Measurements from ENCODE around the gene WASHC2C. TPM values are rescaled to one million over a fixed set of nuclear protein-coding genes. Genes with fewer than 3 reads are reported as not detected.
"Not testable (repeated sequence)": the region's sequence is repeated elsewhere in the genome, so short reads cannot be mapped to it uniquely, and the experiment has no call there.

Gene WASHC2C
- total RNA-seq, 1 donor from 2014 or later, result 43.7 TPM

- not testable (repeated sequence) for H3K4me1 Mint-ChIP-seq; H3K9me3 Mint-ChIP-seq; DNase-seq (ENCODE audit: low spot score in 2 of 2, unreplicated experiment in 2 of 2); H3K4me3 Mint-ChIP-seq; H3K27me3 Mint-ChIP-seq (ENCODE audit: low read depth); H3K27ac Mint-ChIP-seq
- peaks cover 21% of the 10 kb centered on the region for H3K36me3 Mint-ChIP-seq
Observed at GRCh38 chr10:45790694-45791426, 63.8 kb downstream of the WASHC2C start.

DNA sequence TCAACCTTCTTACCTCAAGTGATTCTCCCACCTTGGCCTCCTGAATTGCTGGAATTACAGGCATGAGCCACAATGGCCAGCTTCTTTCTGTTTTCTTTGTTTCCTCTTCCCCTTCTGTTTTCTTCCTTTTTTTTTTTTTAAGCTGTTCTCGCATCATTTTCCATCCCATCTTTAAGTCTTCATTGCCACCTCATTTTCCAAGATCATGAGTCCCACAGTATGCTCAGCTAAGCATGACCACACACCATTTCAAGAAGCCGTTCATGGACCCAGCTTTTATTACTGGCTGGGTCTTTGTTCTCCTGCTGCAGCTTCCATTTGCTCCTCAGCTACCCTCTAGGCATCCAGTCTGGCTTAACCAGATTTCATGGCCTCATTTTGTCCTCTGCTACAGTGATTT lies 67.7 kb downstream of the WASHC2C start:
- H3K9me3 Mint-ChIP-seq; DNase-seq (ENCODE audit: low spot score in 2 of 2, unreplicated experiment in 2 of 2); H3K27ac Mint-ChIP-seq; H3K4me1 Mint-ChIP-seq; H3K4me3 Mint-ChIP-seq; H3K27me3 Mint-ChIP-seq (ENCODE audit: low read depth): not testable (repeated sequence)
- H3K36me3 Mint-ChIP-seq, result peaks cover 18% of the 10 kb centered on the region

DNA sequence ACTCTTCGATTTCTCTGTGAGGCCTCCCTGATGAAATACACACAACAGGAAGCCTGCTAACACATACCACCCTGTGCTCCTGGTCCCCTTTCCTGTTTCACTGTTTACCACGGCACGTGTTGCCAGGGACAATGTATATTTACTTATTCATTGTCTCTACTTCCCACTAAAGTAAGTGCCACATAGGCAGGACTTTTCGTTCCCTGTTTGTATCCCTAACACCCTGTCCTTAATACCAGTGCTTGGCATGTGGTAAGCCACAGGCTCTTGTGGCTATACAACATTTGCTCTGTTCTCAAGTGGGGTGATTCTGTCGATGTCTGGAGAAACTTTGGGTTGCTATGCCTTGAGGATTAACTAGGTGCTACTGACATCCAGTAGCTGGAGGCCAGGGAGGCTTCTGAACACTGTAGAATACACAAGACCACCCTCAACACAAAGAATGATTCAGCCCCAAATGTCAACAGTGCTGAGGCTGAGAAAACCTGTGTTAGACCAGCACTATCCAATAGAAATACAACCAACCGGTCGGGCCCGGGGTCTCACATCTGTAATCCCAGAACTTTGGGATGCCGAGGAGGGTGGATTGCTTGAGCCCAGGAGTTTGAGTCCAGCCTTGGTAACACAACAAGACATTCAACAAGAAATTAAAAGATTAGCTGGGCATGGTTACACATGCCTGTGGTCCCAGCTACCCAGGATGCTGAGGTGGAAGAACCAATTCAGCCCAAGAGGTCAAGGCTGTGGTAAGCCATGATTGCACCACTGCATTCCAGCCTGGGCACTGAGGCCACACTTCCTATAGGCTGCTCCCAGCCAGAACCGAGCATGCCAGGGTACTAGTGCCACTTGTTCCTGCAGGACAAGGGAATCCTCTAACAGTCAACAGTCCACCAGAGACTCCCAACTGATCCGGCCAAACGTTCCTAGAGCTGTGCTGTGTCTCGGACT lies 76.3 kb downstream of the WASHC2C start:
- H3K36me3 Mint-ChIP-seq; H3K27ac Mint-ChIP-seq; H3K4me1 Mint-ChIP-seq; H3K27me3 Mint-ChIP-seq (ENCODE audit: low read depth); H3K9me3 Mint-ChIP-seq; H3K4me3 Mint-ChIP-seq; DNase-seq (ENCODE audit: low spot score in 2 of 2, unreplicated experiment in 2 of 2): not testable (repeated sequence)

GRCh38 chr10:45804996-45805395 lies 77.9 kb downstream of the WASHC2C start:
- not testable (repeated sequence) for H3K4me3 Mint-ChIP-seq; DNase-seq (ENCODE audit: low spot score in 2 of 2, unreplicated experiment in 2 of 2); H3K36me3 Mint-ChIP-seq; H3K27ac Mint-ChIP-seq; H3K27me3 Mint-ChIP-seq (ENCODE audit: low read depth); H3K9me3 Mint-ChIP-seq; H3K4me1 Mint-ChIP-seq

GRCh38 chr10:45809837-45810236 lies 82.8 kb downstream of the WASHC2C start:
- Mint-ChIP-seq H3K4me1 (no peaks in the 10 kb centered on the region), H3K27ac (no peak overlapping the region), H3K4me3 (no peak overlapping the region), H3K36me3 (no peaks in the 10 kb centered on the region), H3K9me3 (no peaks in the 10 kb centered on the region), H3K27me3 (ENCODE audit: low read depth) (no peaks in the 10 kb centered on the region)
- DNase-seq (ENCODE audit: low spot score in 2 of 2, unreplicated experiment in 2 of 2), result no peak
- TF ChIP-seq, protein P1, sequence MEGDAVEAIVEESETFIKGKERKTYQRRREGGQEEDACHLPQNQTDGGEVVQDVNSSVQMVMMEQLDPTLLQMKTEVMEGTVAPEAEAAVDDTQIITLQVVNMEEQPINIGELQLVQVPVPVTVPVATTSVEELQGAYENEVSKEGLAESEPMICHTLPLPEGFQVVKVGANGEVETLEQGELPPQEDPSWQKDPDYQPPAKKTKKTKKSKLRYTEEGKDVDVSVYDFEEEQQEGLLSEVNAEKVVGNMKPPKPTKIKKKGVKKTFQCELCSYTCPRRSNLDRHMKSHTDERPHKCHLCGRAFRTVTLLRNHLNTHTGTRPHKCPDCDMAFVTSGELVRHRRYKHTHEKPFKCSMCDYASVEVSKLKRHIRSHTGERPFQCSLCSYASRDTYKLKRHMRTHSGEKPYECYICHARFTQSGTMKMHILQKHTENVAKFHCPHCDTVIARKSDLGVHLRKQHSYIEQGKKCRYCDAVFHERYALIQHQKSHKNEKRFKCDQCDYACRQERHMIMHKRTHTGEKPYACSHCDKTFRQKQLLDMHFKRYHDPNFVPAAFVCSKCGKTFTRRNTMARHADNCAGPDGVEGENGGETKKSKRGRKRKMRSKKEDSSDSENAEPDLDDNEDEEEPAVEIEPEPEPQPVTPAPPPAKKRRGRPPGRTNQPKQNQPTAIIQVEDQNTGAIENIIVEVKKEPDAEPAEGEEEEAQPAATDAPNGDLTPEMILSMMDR (IDR thresholded peaks at IDR 0.05; ENCODE audit: unreplicated experiment), result no peak

DNA sequence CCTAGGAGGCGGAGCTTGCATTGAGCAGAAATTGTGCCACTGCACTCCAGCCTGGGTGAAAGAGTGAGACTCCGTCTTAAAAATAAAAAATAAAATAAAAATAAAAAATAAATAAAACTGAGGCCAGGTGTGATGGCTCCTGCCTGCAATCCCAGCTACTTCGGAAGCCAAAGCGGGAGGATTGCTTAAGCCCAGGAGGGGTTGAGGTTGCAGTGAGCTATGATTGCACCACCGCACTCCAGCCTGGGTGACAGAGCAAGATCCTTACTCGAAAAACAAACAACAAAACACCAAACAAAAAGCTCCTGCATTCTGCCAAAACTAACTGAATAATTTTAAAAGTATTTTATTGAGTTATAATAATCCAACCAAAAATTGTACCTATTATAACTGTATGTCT lies 84.0 kb downstream of the WASHC2C start:
- Mint-ChIP-seq H3K9me3 (no peaks in the 10 kb centered on the region), H3K4me3 (no peak overlapping the region), H3K4me1 (no peaks in the 10 kb centered on the region), H3K27ac (no peak overlapping the region), H3K36me3 (no peaks in the 10 kb centered on the region), H3K27me3 (ENCODE audit: low read depth) (no peaks in the 10 kb centered on the region)
- DNase-seq (ENCODE audit: low spot score in 2 of 2, unreplicated experiment in 2 of 2), result no peak
- TF ChIP-seq, protein P1 (IDR thresholded peaks at IDR 0.05; ENCODE audit: unreplicated experiment), result no peak

DNA sequence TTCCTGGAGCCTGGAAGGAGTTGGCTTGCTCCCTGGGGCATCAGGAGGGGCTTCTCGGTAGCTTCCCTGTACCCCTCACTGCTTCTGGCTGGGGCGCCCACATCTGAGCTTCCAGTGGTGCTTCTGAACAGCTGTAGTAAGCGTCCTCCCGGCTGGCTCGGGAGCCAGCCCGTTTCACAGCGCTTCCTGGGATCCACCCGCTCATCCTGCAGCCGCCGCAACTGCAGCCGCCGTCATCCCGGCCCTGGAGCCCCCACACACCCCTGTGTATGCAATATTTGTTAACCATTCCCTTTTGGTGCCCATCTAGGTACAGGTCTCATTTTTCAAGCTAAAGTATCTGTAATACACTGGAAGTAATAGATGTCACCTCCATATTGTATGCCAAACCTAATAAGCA lies 85.9 kb downstream of the WASHC2C start:
- H3K36me3 Mint-ChIP-seq; H3K4me1 Mint-ChIP-seq; H3K27me3 Mint-ChIP-seq (ENCODE audit: low read depth); DNase-seq (ENCODE audit: low spot score in 2 of 2, unreplicated experiment in 2 of 2); H3K4me3 Mint-ChIP-seq; H3K27ac Mint-ChIP-seq: not testable (repeated sequence)
- H3K9me3 Mint-ChIP-seq, result peaks cover 11% of the 10 kb centered on the region

DNA sequence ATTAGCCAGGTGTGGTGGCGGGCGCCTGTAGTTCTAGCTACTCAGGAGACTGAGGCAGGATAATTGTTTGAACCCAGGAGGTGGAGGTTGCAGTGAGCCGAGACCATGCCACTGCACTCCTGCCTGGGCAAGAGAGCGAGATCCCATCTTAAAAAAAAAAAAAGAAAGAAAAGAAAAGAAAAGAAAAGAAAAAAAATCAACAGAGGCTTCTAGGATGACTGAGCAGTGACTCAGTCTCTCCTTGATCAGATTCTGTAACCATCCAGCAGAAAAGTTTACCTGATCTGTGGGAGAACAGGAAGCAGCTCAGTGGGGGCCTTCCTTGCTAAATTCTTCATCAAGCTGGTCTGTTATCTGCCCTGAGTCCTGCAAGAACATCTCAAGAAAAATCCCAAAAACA lies 87.1 kb downstream of the WASHC2C start:
- H3K27ac Mint-ChIP-seq; H3K27me3 Mint-ChIP-seq (ENCODE audit: low read depth); H3K4me1 Mint-ChIP-seq; DNase-seq (ENCODE audit: low spot score in 2 of 2, unreplicated experiment in 2 of 2); H3K36me3 Mint-ChIP-seq; H3K4me3 Mint-ChIP-seq: not testable (repeated sequence)
- H3K9me3 Mint-ChIP-seq, result peaks cover 19% of the 10 kb centered on the region

Data from mesothelial cell of epicardium (in vitro differentiated cells).